Mesenchymal stem cell (in vitro differentiated cells and primary cell): ENCODE results near the gene SLC12A6.
"Not testable (repeated sequence)": the region's sequence is repeated elsewhere in the genome, so short reads cannot be mapped to it uniquely, and the experiment has no call there.

Experiments
- DNase-seq: peaks from one replicate; pipeline ENCODE4 v3.0.0-alpha.2; 2013
- H2AFZ ChIP-seq: one replicate; pipeline ENCODE4 v1.6.1; 2013; ENCODE audit warnings: low read depth, mild to moderate bottlenecking, control low read depth, inconsistent platforms, low read length, moderate library complexity
- H2AK5ac ChIP-seq: 2 replicates; pipeline ENCODE4 v1.6.1; 2013; ENCODE audit warnings: low read length, moderate library complexity, mild to moderate bottlenecking, inconsistent platforms; ENCODE audit not compliant: severe bottlenecking
- H2BK120ac ChIP-seq: one replicate; pipeline ENCODE4 v1.6.1; 2013; ENCODE audit warnings: low read depth, mild to moderate bottlenecking, inconsistent platforms, low read length, moderate library complexity
- H2BK12ac ChIP-seq, 2 experiments: one replicate each; pipeline ENCODE4 v1.6.1; 2013; ENCODE audit warnings: inconsistent platforms in 2 of 2, low read length in 2 of 2, mild to moderate bottlenecking in 2 of 2, moderate library complexity in 2 of 2, control low read depth in 1 of 2
- H2BK15ac ChIP-seq: one replicate; pipeline ENCODE4 v1.6.1; 2013; ENCODE audit warnings: mild to moderate bottlenecking, low read depth, inconsistent platforms; ENCODE audit not compliant: poor library complexity, severe bottlenecking
- H2BK5ac ChIP-seq: 2 replicates; pipeline ENCODE4 v1.6.1; 2013; ENCODE audit warnings: low read depth, mild to moderate bottlenecking, low read length, control low read depth, inconsistent platforms; ENCODE audit not compliant: poor library complexity, severe bottlenecking
- H3K14ac ChIP-seq, 2 experiments: one replicate each; pipeline ENCODE4 v1.6.1; 2013; ENCODE audit warnings: inconsistent platforms in 2 of 2, low read length in 2 of 2, control low read depth in 1 of 2, mild to moderate bottlenecking in 1 of 2, moderate library complexity in 1 of 2
- H3K18ac ChIP-seq, 2 experiments: one replicate each; pipeline ENCODE4 v1.6.1; 2013; ENCODE audit warnings: inconsistent platforms in 2 of 2, low read length in 2 of 2, control low read depth in 1 of 2, low read depth in 1 of 2, mild to moderate bottlenecking in 1 of 2
- H3K23ac ChIP-seq, 2 experiments: one replicate each; pipeline ENCODE4 v1.6.1; 2013; ENCODE audit warnings: inconsistent platforms in 2 of 2, low read length in 2 of 2, mild to moderate bottlenecking in 2 of 2, moderate library complexity in 2 of 2, control low read depth in 1 of 2
- H3K27ac ChIP-seq: 2 replicates; pipeline ENCODE4 v1.5.1; 2013; ENCODE audit warnings: mild to moderate bottlenecking, moderate library complexity, low read length, control low read depth, inconsistent platforms; ENCODE audit not compliant: poor library complexity, severe bottlenecking
- H3K27me3 ChIP-seq, 2 experiments: 2 replicates each; pipeline versions ENCODE4 v1.6.1 to v1.7.0; 2013; ENCODE audit warnings: low read length in 2 of 2, mild to moderate bottlenecking in 2 of 2, moderate library complexity in 2 of 2, control low read depth in 1 of 2, inconsistent platforms in 1 of 2; ENCODE audit not compliant: control insufficient read depth in 1 of 2, insufficient read depth in 1 of 2
- H3K36me3 ChIP-seq, 2 experiments: 2 replicates each; pipeline versions ENCODE4 v1.6.1 to v1.7.0; 2013; ENCODE audit warnings: low read length in 2 of 2, control low read depth in 1 of 2, inconsistent platforms in 1 of 2, low read depth in 1 of 2, mild to moderate bottlenecking in 1 of 2; ENCODE audit not compliant: insufficient read depth in 2 of 2, control insufficient read depth in 1 of 2
- H3K4ac ChIP-seq, 2 experiments: one replicate each; pipeline ENCODE4 v1.6.1; 2013; ENCODE audit warnings: inconsistent platforms in 2 of 2, low read length in 2 of 2, mild to moderate bottlenecking in 2 of 2, moderate library complexity in 2 of 2, control low read depth in 1 of 2, low read depth in 1 of 2
- H3K4me1 ChIP-seq: 2 replicates; pipeline ENCODE4 v1.6.1; 2013; ENCODE audit warnings: low read depth, low read length, control low read depth; ENCODE audit not compliant: control insufficient read depth, insufficient read depth
- H3K4me2 ChIP-seq: 2 replicates; pipeline ENCODE4 v1.6.1; 2013; ENCODE audit warnings: low read length, mild to moderate bottlenecking, inconsistent platforms; ENCODE audit not compliant: poor library complexity, severe bottlenecking
- H3K4me3 ChIP-seq, 2 experiments: 2 replicates each; pipeline versions ENCODE4 v1.5.1 to v1.7.0; 2013; ENCODE audit warnings: low read length in 2 of 2, mild to moderate bottlenecking in 2 of 2, control low read depth in 1 of 2, low read depth in 1 of 2; ENCODE audit not compliant: insufficient read depth in 1 of 2
- H3K79me1 ChIP-seq: replicated peaks from 2 replicates; pipeline ENCODE4 v1.6.1; 2013; ENCODE audit warnings: mild to moderate bottlenecking, control low read depth, low read length, inconsistent platforms; ENCODE audit not compliant: poor library complexity, severe bottlenecking
- H3K9ac ChIP-seq: 2 replicates; pipeline ENCODE4 v1.7.0; 2013; ENCODE audit warnings: mild to moderate bottlenecking, low read length, moderate library complexity
- H3K9me3 ChIP-seq: 2 replicates; pipeline ENCODE4 v1.7.0; 2013; ENCODE audit warnings: mild to moderate bottlenecking, low read length; ENCODE audit not compliant: control insufficient read depth
- H4K8ac ChIP-seq: one replicate; pipeline ENCODE4 v1.6.1; 2013; ENCODE audit warnings: inconsistent platforms, mild to moderate bottlenecking, low read length, moderate library complexity
- H4K91ac ChIP-seq: one replicate; pipeline ENCODE4 v1.6.1; 2013; ENCODE audit warnings: mild to moderate bottlenecking, low read length, inconsistent platforms
- WGBS: methylation state at CpG from one replicate; pipeline ENCODE4 v1.1.7; 2013; ENCODE audit warnings: mixed read lengths; 5-methylcytosine and 5-hydroxymethylcytosine counted together

Gene SLC12A6

GRCh38 chr15:34193272-34193671, 144.3 kb downstream of the SLC12A6 start:
- not testable (repeated sequence) for H2BK12ac ChIP-seq, H3K4ac ChIP-seq, H4K91ac ChIP-seq, H3K9me3 ChIP-seq, H3K23ac ChIP-seq, H3K18ac ChIP-seq, H3K4me1 ChIP-seq, H2BK5ac ChIP-seq, H2AK5ac ChIP-seq, H2BK15ac ChIP-seq, H3K36me3 ChIP-seq, H3K27me3 ChIP-seq, H3K4me3 ChIP-seq, H3K4me2 ChIP-seq, H4K8ac ChIP-seq, H3K79me1 ChIP-seq, H2BK120ac ChIP-seq, H3K14ac ChIP-seq, DNase-seq, H3K9ac ChIP-seq, H3K27ac ChIP-seq, H2AFZ ChIP-seq
- WGBS, result 76% methylated on average over 6 of the region's 7 CpGs

GRCh38 chr15:34188711-34189110, 148.9 kb downstream of the SLC12A6 start:
- Histone ChIP-seq H3K4me1 (peaks cover 1% of the 10 kb centered on the region), H3K79me1 (peaks cover 5% of the 10 kb centered on the region), H3K9ac (no peak overlapping the region), H2BK12ac (no peak overlapping the region), H3K36me3 (peaks cover 4 to 9% of the 10 kb centered on the region in 2 experiments), H3K27ac (no peak overlapping the region), H3K4ac (no peak overlapping the region), H3K23ac (no peak overlapping the region), H3K4me3 (no peak overlapping the region), H2BK120ac (no peak overlapping the region), H3K4me2 (no peak overlapping the region), H2AFZ (no peak overlapping the region), H3K18ac (no peak overlapping the region), H4K8ac (no peak overlapping the region), H3K9me3 (no peaks in the 10 kb centered on the region), H2BK15ac (no peak overlapping the region), H4K91ac (no peak overlapping the region), H3K14ac (no peak overlapping the region), H2AK5ac (no peak overlapping the region), H3K27me3 (no peaks in the 10 kb centered on the region), H2BK5ac (no peak overlapping the region)
- no peak for DNase-seq
- WGBS, result 93% methylated on average over 5 of the region's 5 CpGs

- Histone ChIP-seq H4K8ac (no peak overlapping the region), H3K4ac (no peak overlapping the region), H2BK15ac (no peak overlapping the region), H3K36me3 (peaks cover 4 to 9% of the 10 kb centered on the region in 2 experiments), H3K9me3 (no peaks in the 10 kb centered on the region), H2AK5ac (no peak overlapping the region), H3K4me1 (peaks cover 3% of the 10 kb centered on the region), H3K9ac (no peak overlapping the region), H3K79me1 (peaks cover 10% of the 10 kb centered on the region), H3K14ac (no peak overlapping the region), H3K18ac (no peak overlapping the region), H3K23ac (no peak overlapping the region), H3K4me2 (no peak overlapping the region), H2BK12ac (no peak overlapping the region), H2AFZ (no peak overlapping the region), H3K27me3 (no peaks in the 10 kb centered on the region), H2BK5ac (no peak overlapping the region), H3K4me3 (no peak overlapping the region), H3K27ac (no peak overlapping the region), H2BK120ac (no peak overlapping the region), H4K91ac (no peak overlapping the region)
- WGBS, result 89% methylated on average over 2 of the region's 4 CpGs
- peak; percentile 10 for DNase-seq
These were observed 151.9 kb downstream of the SLC12A6 start for GRCh38 chr15:34185666-34186065.

GRCh38 chr15:34182942-34183341, 154.6 kb downstream of the SLC12A6 start:
- Histone ChIP-seq H3K27me3 (no peaks in the 10 kb centered on the region), H2BK5ac (no peak overlapping the region), H3K27ac (no peak overlapping the region), H2BK12ac (no peak overlapping the region), H3K36me3 (peaks cover 4 to 9% of the 10 kb centered on the region in 2 experiments), H3K23ac (no peak overlapping the region), H2AK5ac (no peak overlapping the region), H4K8ac (no peak overlapping the region), H3K9ac (no peak overlapping the region), H4K91ac (no peak overlapping the region), H3K79me1 (peaks cover 13% of the 10 kb centered on the region), H3K4me1 (peaks cover 2% of the 10 kb centered on the region), H2AFZ (no peak overlapping the region), H2BK120ac (no peak overlapping the region), H3K4me2 (no peak overlapping the region), H3K18ac (no peak overlapping the region), H3K9me3 (no peaks in the 10 kb centered on the region), H3K4ac (no peak overlapping the region), H3K4me3 (no peak overlapping the region), H3K14ac (no peak overlapping the region), H2BK15ac (no peak overlapping the region)
- 62% methylated on average over 4 of the region's 4 CpGs for WGBS
- DNase-seq, result no peak
